Measurements from ENCODE around the gene DEPDC5.

Gene DEPDC5

GRCh38 chr22:31922534-31922933, 168.7 kb downstream of the DEPDC5 start:
- Histone ChIP-seq H3K79me2 (no peaks in the 10 kb centered on the region), H3K4me3 (ENCODE audit: low read depth, low read length) (no peak overlapping the region), H3K4me1 (no peaks in the 10 kb centered on the region), H3K27me3 (ENCODE audit: control insufficient read depth, insufficient read depth, low read length) (no peaks in the 10 kb centered on the region), H3K27ac (no peak overlapping the region), H3K4me2 (ENCODE audit: low read length) (no peak overlapping the region), H3K9ac (no peak overlapping the region), H3K9me3 (ENCODE audit: control insufficient read depth, low read length) (no peaks in the 10 kb centered on the region), H2AFZ (no peak overlapping the region), H3K36me3 (ENCODE audit: control insufficient read depth, insufficient read depth, low read length) (no peaks in the 10 kb centered on the region)
- TF ChIP-seq CTCF (IDR thresholded peaks at IDR 0.05), result no peak

- H3K27ac ChIP-seq, result no peak overlapping the region
- H3K9ac ChIP-seq, result no peak overlapping the region
- H3K27me3 ChIP-seq (ENCODE audit: control insufficient read depth, insufficient read depth, low read length), result no peaks in the 10 kb centered on the region
- TF ChIP-seq CTCF (IDR thresholded peaks at IDR 0.05), result no peak
- no peak overlapping the region for H3K4me3 ChIP-seq (ENCODE audit: low read depth, low read length)
- no peaks in the 10 kb centered on the region for H3K79me2 ChIP-seq
- no peaks in the 10 kb centered on the region for H3K9me3 ChIP-seq (ENCODE audit: control insufficient read depth, low read length)
- no peak overlapping the region for H3K4me2 ChIP-seq (ENCODE audit: low read length)
- no peaks in the 10 kb centered on the region for H3K4me1 ChIP-seq
- H3K36me3 ChIP-seq (ENCODE audit: control insufficient read depth, insufficient read depth, low read length), result no peaks in the 10 kb centered on the region
- H2AFZ ChIP-seq, result no peak overlapping the region
Observed at GRCh38 chr22:31923136-31923535, 169.3 kb downstream of the DEPDC5 start.

GRCh38 chr22:31923747-31924146, 169.9 kb downstream of the DEPDC5 start:
- Histone ChIP-seq H3K9ac (no peak overlapping the region), H3K4me1 (no peaks in the 10 kb centered on the region), H3K4me3 (ENCODE audit: low read depth, low read length) (no peak overlapping the region), H3K79me2 (no peaks in the 10 kb centered on the region), H3K36me3 (ENCODE audit: control insufficient read depth, insufficient read depth, low read length) (no peaks in the 10 kb centered on the region), H2AFZ (no peak overlapping the region), H3K27ac (no peak overlapping the region), H3K9me3 (ENCODE audit: control insufficient read depth, low read length) (no peaks in the 10 kb centered on the region), H3K27me3 (ENCODE audit: control insufficient read depth, insufficient read depth, low read length) (no peaks in the 10 kb centered on the region), H3K4me2 (ENCODE audit: low read length) (no peak overlapping the region)
- TF ChIP-seq CTCF (IDR thresholded peaks at IDR 0.05), result no peak

GRCh38 chr22:31925056-31925455, 171.2 kb downstream of the DEPDC5 start:
- no peak for TF ChIP-seq CTCF (IDR thresholded peaks at IDR 0.05)
- H3K27ac ChIP-seq, result no peak overlapping the region
- no peak overlapping the region for H3K4me2 ChIP-seq (ENCODE audit: low read length)
- no peak overlapping the region for H2AFZ ChIP-seq
- no peaks in the 10 kb centered on the region for H3K9me3 ChIP-seq (ENCODE audit: control insufficient read depth, low read length)
- no peaks in the 10 kb centered on the region for H3K4me1 ChIP-seq
- H3K36me3 ChIP-seq (ENCODE audit: control insufficient read depth, insufficient read depth, low read length), result no peaks in the 10 kb centered on the region
- no peaks in the 10 kb centered on the region for H3K27me3 ChIP-seq (ENCODE audit: control insufficient read depth, insufficient read depth, low read length)
- no peak overlapping the region for H3K4me3 ChIP-seq (ENCODE audit: low read depth, low read length)
- no peaks in the 10 kb centered on the region for H3K79me2 ChIP-seq
- no peak overlapping the region for H3K9ac ChIP-seq

GRCh38 chr22:31926024-31926423, 172.2 kb downstream of the DEPDC5 start:
- no peak overlapping the region for H3K9ac ChIP-seq
- no peaks in the 10 kb centered on the region for H3K36me3 ChIP-seq (ENCODE audit: control insufficient read depth, insufficient read depth, low read length)
- H3K4me2 ChIP-seq (ENCODE audit: low read length), result no peak overlapping the region
- H2AFZ ChIP-seq, result no peak overlapping the region
- H3K27ac ChIP-seq, result no peak overlapping the region
- no peaks in the 10 kb centered on the region for H3K4me1 ChIP-seq
- no peaks in the 10 kb centered on the region for H3K9me3 ChIP-seq (ENCODE audit: control insufficient read depth, low read length)
- no peak for TF ChIP-seq CTCF (IDR thresholded peaks at IDR 0.05)
- no peaks in the 10 kb centered on the region for H3K79me2 ChIP-seq
- no peaks in the 10 kb centered on the region for H3K27me3 ChIP-seq (ENCODE audit: control insufficient read depth, insufficient read depth, low read length)
- H3K4me3 ChIP-seq (ENCODE audit: low read depth, low read length), result no peak overlapping the region

Measured in parathyroid adenoma (tissue), 2 donors.